Measurements from ENCODE around the gene SUN1.
A peak's percentile ranks its signal among the peaks of the same experiment; 100 is the strongest.
"Not testable (repeated sequence)": the region's sequence is repeated elsewhere in the genome, so short reads cannot be mapped to it uniquely, and the experiment has no call there.

The SUN1 gene

GRCh38 chr7:832167-832967, at the start of gene SUN1:
Gene SUN1, plus strand, starts transcription at chr7:832476. Its CDS starts 49 bp downstream, at chr7:832525.
- peak; percentile 68 for DNase-seq

DNA sequence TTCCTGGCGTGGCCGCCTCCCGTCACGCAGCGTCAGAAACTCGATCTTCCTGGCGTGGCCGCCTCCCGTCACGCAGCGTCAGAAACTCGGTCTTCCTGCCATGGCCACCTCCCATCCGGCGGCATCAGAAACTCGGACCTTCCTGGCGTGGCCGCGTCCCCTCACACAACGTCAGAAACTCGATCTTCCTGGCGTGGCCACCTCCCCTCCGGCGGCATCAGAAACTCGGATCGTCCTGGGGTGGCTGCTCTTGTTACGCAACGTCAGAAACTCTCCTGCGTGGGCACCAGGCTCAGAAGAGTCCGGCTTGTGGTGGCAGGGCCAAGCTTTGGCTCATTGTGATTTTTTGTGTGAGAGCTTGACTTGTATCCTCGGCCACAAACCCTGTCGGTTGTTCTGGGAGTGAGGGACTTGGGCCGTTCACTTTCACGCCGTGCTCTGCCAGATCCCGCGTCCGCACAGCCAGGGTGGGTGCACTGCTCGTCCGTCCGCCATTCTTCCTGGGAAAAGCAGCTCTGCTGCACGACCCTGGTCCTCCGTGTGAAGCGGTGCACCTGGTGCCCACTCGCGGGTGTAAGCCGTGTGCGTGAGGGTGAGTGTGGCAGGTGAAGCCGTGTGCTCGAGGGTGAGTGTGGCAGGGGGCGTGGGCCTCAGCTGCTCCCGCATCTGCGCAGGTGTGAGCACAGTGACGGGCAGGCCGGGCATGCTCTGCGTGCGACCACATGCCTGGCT, 49.4 kb upstream of the SUN1 start:
- no peak for DNase-seq

GRCh38 chr7:783556-784490, 48.5 kb upstream of the SUN1 start:
- no peak for DNase-seq

- DNase-seq: no peak
Observed at GRCh38 chr7:784971-785370, 47.3 kb upstream of the SUN1 start.

GRCh38 chr7:785416-785815, 46.9 kb upstream of the SUN1 start:
- DNase-seq: no peak

- DNase-seq: peak; percentile 76
Observed at GRCh38 chr7:786472-787255, 45.6 kb upstream of the SUN1 start.

GRCh38 chr7:787332-788240, 44.7 kb upstream of the SUN1 start:
- DNase-seq: no peak

DNA sequence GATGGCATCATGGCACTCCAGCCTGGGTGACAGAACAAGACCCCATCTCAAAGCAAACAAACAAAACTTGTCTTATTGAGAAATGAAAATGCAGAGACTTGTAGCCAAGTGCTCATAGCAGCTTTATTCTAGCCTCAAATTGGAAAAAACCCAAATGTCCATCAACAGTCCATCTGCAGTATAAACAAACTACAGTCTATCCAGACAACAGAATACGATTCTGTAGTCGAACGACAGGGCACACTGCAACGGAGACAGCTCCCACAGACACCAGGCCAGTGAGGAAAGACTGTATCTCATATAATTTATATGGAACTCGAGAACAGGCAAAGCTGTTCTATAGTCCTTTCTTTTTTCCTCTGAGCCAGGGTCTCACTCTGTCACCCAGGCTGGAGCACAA, 40.8 kb upstream of the SUN1 start:
- DNase-seq: no peak

GRCh38 chr7:794207-794606, 38.1 kb upstream of the SUN1 start:
- no peak for DNase-seq

DNA sequence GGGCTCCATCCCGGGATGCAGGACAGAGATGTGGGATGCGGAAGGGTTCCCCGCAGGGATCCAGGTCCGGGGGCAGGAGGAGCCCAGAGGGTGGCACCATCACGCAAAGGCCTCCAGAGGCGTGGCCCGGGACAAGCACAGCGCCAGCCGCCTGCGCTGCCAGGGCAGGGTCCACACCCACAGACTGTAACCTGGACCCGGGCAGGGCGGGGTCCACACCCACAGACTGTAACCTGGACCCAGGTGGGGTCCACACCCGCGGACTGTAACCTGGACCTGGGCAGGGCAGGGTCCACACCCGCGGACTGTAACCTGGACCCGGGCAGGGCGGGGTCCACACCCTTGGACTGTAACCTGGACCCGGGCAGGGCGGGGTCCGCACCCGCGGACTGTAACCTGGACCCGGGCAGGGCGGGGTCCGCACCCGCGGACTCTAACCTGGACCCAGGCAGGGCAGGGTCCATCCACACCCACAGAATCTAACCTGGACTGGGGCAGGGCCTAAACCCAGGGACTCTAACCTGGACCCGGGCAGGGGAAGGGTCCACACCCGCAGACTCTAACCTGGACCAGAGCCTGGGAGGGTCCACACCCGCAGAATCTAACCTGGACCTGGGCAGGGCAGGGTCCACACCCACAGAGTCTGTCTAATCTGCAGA, 37.5 kb upstream of the SUN1 start:
- DNase-seq: no peak

- not testable (repeated sequence) for DNase-seq
Observed at GRCh38 chr7:796434-797169, 35.7 kb upstream of the SUN1 start.

DNA sequence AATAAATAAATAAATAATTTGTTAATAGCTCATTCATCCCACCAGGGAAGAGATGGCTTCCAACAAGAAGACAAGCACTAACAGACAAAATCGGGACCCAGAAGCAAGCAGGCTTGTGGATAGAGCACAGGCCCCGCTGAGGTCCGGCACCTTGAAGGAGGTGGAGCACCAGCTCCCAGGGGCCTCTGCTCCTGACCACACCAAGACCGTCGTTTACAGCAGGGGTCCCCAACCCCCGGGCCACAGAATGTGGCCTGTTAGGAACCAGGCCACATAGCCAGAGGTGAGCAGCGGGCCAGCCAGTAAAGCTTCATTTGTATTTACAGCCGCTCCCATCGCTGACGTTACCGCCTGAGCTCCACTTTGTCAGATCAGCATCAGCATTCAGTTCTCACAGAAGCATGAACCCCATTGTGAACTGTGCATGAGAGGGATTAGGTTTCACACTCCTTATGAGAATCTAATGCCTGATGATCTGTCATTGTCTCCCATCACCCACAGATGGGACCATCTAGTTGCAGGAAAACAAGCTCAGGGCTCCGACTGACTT, 33.3 kb upstream of the SUN1 start:
- DNase-seq: no peak

GRCh38 chr7:800692-801091, 31.6 kb upstream of the SUN1 start:
- no peak for DNase-seq

DNA sequence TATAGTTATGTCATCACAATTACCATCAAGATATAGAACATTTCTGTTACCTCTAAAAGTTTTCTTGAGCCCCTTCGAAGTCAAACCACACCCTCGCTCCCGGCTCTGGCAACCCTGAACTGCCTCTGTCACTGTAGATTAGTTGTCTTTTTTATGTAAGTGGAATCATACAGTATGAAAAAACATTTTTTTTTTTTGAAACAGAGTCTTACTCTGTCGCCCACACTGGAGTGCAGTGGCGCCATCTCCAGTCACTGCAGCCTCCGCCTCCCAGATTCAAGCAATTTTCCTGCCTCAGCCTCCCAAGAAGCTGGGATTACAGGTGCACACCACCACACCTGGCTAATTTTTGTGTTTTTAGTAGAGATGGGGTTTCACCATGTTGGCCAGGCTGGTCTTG, 30.9 kb upstream of the SUN1 start:
- DNase-seq: not testable (repeated sequence)

GRCh38 chr7:801940-802381, 30.3 kb upstream of the SUN1 start:
- DNase-seq: no peak

GRCh38 chr7:802500-803242, 29.6 kb upstream of the SUN1 start:
- no peak for DNase-seq

GRCh38 chr7:803243-803635, 29.0 kb upstream of the SUN1 start:
- no peak for DNase-seq

- not testable (repeated sequence) for DNase-seq
Observed at GRCh38 chr7:803796-804195, 28.5 kb upstream of the SUN1 start.

DNA sequence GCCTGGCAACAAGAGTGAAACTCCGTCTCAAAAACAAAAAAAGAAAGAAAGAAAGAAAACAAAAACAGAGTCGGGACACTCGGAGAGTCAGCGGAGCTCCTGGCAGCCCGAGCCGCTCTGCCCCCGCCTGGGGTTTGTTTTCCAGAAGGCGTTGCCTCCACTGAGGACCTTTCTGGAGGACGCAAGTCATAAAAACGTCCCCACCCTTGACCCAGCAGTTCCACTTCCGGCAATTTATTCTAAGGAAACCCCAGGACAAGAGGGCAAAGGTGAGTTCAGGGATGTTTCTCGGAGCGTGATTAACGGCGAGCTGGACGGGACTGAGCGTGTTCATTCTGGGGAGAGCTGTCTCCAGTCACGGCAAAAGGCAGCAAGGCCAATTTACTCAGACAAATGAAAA, 27.0 kb upstream of the SUN1 start:
- no peak for DNase-seq

Measured in stimulated activated CD4-positive, alpha-beta T cell treated with anti-CD3 and anti-CD28 coated beads, Interleukin-4, amount 100 ng/mL, for 1 hour (primary cell).